Peyer's patch (tissue), 4 donors: ENCODE results near the gene CSRP2. TPM values are rescaled to one million over a fixed set of nuclear protein-coding genes. Genes with fewer than 3 reads are reported as not detected.

Source experiments
- DNase-seq, 3 donors: peaks; one replicate each; pipeline ENCODE4 v3.0.0-alpha.2; 2017 to 2019
- H3K27ac ChIP-seq, 4 donors: fragments of 200-600 bp; sonication (generic); one replicate each; pipeline ENCODE4 v1.5.1; 2016 to 2019
- H3K27me3 ChIP-seq, 2 donors: fragments of 200-600 bp; sonication (generic); one replicate each; pipeline ENCODE4 v1.5.1; 2019
- H3K36me3 ChIP-seq, 3 donors: fragments of 200-600 bp; sonication (generic); one replicate each; pipeline ENCODE4 v1.5.1; 2016 to 2019
- H3K4me1 ChIP-seq, 4 donors: fragments of 200-600 bp; sonication (generic); one replicate each; pipeline ENCODE4 v1.5.1; 2016 to 2019
- H3K4me3 ChIP-seq, 4 donors: fragments of 200-600 bp; sonication (generic); 1 replicate in 3 of 4; 2 replicates in 1 of 4; pipeline ENCODE4 v1.5.1; 2016 to 2019; ENCODE audit warnings: mild to moderate bottlenecking in 1 of 4
- H3K9me3 ChIP-seq, 4 donors: fragments of 200-600 bp; sonication (generic); one replicate each; pipeline ENCODE4 v1.5.1; 2016 to 2019; ENCODE audit warnings: mild to moderate bottlenecking in 1 of 4
- POLR2A ChIP-seq, 2 donors: fragments of 450-650 bp; IDR thresholded peaks; one replicate each; pipeline ENCODE4 v1.5.1; 2017; ENCODE audit warnings: antibody characterized with exemption in 2 of 2, mild to moderate bottlenecking in 2 of 2, moderate library complexity in 2 of 2
- total RNA-seq, 4 donors: library from RNA; depleted of rRNA; stranded (reverse); fragments of >200 nt; gene quantifications; one replicate each; pipeline ENCODE4 v1.1.0, GENCODE V29; 2016
- TF ChIP-seq, protein P1 (sequence below), 6 experiments: fragments of 450-650 bp in 4 of 6; fragments of 200-600 bp in 2 of 6; sonication (generic) in 1 of 6; IDR thresholded peaks; one replicate each; pipeline ENCODE4 v1.5.1; 2017 to 2019; ENCODE audit warnings: antibody characterized with exemption in 6 of 6, mild to moderate bottlenecking in 3 of 6, moderate library complexity in 1 of 6

The CSRP2 gene
- total RNA-seq, 4 donors from 2014 or later, result 1.9 to 10.6 (median 8.5) TPM

GRCh38 chr12:76881142-76881541 is 2.3 kb upstream of the CSRP2 start:
- DNase-seq, result no peak
- no peak for TF ChIP-seq POLR2A (IDR thresholded peaks at IDR 0.05)
- TF ChIP-seq, protein P1, sequence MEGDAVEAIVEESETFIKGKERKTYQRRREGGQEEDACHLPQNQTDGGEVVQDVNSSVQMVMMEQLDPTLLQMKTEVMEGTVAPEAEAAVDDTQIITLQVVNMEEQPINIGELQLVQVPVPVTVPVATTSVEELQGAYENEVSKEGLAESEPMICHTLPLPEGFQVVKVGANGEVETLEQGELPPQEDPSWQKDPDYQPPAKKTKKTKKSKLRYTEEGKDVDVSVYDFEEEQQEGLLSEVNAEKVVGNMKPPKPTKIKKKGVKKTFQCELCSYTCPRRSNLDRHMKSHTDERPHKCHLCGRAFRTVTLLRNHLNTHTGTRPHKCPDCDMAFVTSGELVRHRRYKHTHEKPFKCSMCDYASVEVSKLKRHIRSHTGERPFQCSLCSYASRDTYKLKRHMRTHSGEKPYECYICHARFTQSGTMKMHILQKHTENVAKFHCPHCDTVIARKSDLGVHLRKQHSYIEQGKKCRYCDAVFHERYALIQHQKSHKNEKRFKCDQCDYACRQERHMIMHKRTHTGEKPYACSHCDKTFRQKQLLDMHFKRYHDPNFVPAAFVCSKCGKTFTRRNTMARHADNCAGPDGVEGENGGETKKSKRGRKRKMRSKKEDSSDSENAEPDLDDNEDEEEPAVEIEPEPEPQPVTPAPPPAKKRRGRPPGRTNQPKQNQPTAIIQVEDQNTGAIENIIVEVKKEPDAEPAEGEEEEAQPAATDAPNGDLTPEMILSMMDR (IDR thresholded peaks at IDR 0.05), result no peak

GRCh38 chr12:76880519-76881023 is 1.8 kb upstream of the CSRP2 start:
- H3K9me3 ChIP-seq, result no peaks in the 10 kb centered on the region
- no peaks in the 10 kb centered on the region for H3K27me3 ChIP-seq
- no peak overlapping the region for H3K4me3 ChIP-seq
- H3K27ac ChIP-seq, result peak overlapping the region in 2 of 4 donors; percentile 1 to 78
- TF ChIP-seq, protein P1 (IDR thresholded peaks at IDR 0.05), result no peak
- TF ChIP-seq POLR2A (IDR thresholded peaks at IDR 0.05), result no peak
- no peak for DNase-seq
- no peaks in the 10 kb centered on the region for H3K36me3 ChIP-seq
- peaks cover 0 to 3% (median 0%) of the 10 kb centered on the region in 4 donors for H3K4me1 ChIP-seq

More at GRCh38 chr12:76881142-76881541, 2.3 kb upstream of the CSRP2 start:
- Histone ChIP-seq H3K9me3 (no peaks in the 10 kb centered on the region), H3K27me3 (no peaks in the 10 kb centered on the region), H3K36me3 (no peaks in the 10 kb centered on the region), H3K4me1 (peaks cover 0 to 3% (median 0%) of the 10 kb centered on the region in 4 donors), H3K4me3 (no peak overlapping the region), H3K27ac (no peak overlapping the region)

GRCh38 chr12:76879710-76880518 is 1.1 kb upstream of the CSRP2 start:
- no peak for TF ChIP-seq POLR2A (IDR thresholded peaks at IDR 0.05)
- TF ChIP-seq, protein P1 (IDR thresholded peaks at IDR 0.05), result peak in 1 of 6 experiments; percentile 9
- Histone ChIP-seq H3K9me3 (no peaks in the 10 kb centered on the region), H3K27me3 (no peaks in the 10 kb centered on the region), H3K4me1 (peaks cover 0 to 3% (median 0%) of the 10 kb centered on the region in 4 donors), H3K27ac (peak overlapping the region; percentile 58 to 78 (median 74)), H3K36me3 (no peaks in the 10 kb centered on the region), H3K4me3 (peak overlapping the region; percentile 51 to 66 (median 60))
- no peak for DNase-seq

GRCh38 chr12:76878099-76878898 is 520 bp downstream of the CSRP2 start:
- Histone ChIP-seq H3K27me3 (no peaks in the 10 kb centered on the region), H3K4me3 (peak overlapping the region; percentile 51 to 66 (median 60)), H3K9me3 (no peaks in the 10 kb centered on the region), H3K4me1 (peaks cover 0 to 3% (median 0%) of the 10 kb centered on the region in 4 donors), H3K36me3 (no peaks in the 10 kb centered on the region), H3K27ac (peak overlapping the region; percentile 58 to 78 (median 74))
- TF ChIP-seq, protein P1 (IDR thresholded peaks at IDR 0.05), result no peak
- DNase-seq, result peak in 1 of 3 donors; percentile 50

DNA sequence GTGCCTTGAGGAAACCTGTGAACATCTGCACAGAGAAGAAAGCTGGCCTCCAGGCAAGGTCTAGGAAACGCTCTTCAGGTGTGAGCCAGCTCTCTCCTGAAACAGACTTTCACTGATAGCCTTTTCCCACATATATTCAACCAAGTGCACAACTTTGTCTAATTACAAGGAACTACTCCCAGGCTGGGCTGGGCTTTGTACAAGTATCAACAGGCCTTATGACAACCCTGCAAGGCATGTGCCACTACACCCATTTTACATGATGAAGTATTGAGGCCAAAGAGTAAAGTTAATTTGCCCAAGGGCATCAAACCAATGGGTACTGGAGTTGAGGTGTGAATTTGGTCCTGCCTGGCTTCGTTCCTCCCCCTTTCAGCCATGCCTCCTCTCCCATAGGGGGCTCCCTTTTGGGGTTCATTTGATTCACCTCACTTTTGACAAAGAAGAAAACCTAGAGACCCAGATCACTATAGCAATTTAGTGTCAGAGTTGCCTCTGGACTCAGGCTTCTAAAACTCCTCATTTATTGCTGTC is 2.1 kb downstream of the CSRP2 start:
- no peak overlapping the region for H3K27ac ChIP-seq
- H3K36me3 ChIP-seq, result no peaks in the 10 kb centered on the region
- H3K4me1 ChIP-seq, result peaks cover 0 to 3% (median 0%) of the 10 kb centered on the region in 4 donors
- no peaks in the 10 kb centered on the region for H3K9me3 ChIP-seq
- TF ChIP-seq POLR2A (IDR thresholded peaks at IDR 0.05), result no peak
- TF ChIP-seq, protein P1 (IDR thresholded peaks at IDR 0.05), result no peak
- no peaks in the 10 kb centered on the region for H3K27me3 ChIP-seq
- DNase-seq, result no peak
- H3K4me3 ChIP-seq, result no peak overlapping the region
